MM.1S (cell line): Measurements from ENCODE around the gene SUSD4.

ENCODE experiments used
- DNase-seq: peaks from one replicate; pipeline ENCODE4 v3.0.0-alpha.2; 2015
- H2AFZ ChIP-seq: fragments of 300-600 bp; sonication (generic); 2 replicates; pipeline ENCODE4 v1.6.0; 2016; ENCODE audit warnings: antibody characterized with exemption, low read length
- H3F3A ChIP-seq: fragments of 300-600 bp; sonication (generic); 2 replicates; pipeline ENCODE4 v1.6.1; 2016; ENCODE audit warnings: mild to moderate bottlenecking, antibody characterized with exemption, low read length, moderate library complexity, mixed read lengths; ENCODE audit not compliant: insufficient read depth
- H3K27ac ChIP-seq: fragments of 300-600 bp; sonication (generic); 2 replicates; pipeline ENCODE4 v1.5.1; 2016; ENCODE audit warnings: mild to moderate bottlenecking, low read length
- H3K27me3 ChIP-seq: fragments of 300-600 bp; sonication (generic); replicated peaks from 2 replicates; pipeline ENCODE4 v1.6.0; 2016; ENCODE audit warnings: low read length; ENCODE audit not compliant: insufficient read depth
- H3K36me3 ChIP-seq: fragments of 300-600 bp; sonication (generic); replicated peaks from 2 replicates; pipeline ENCODE4 v1.6.1; 2016; ENCODE audit warnings: mild to moderate bottlenecking, low read length, mixed read lengths; ENCODE audit not compliant: insufficient read depth
- H3K4me1 ChIP-seq: fragments of 300-600 bp; sonication (generic); 2 replicates; pipeline ENCODE4 v1.6.1; 2016; ENCODE audit warnings: low read length, mixed read lengths
- H3K4me2 ChIP-seq: fragments of 300-600 bp; sonication (generic); 2 replicates; pipeline ENCODE4 v1.6.0; 2016; ENCODE audit warnings: low read depth, low read length
- H3K4me3 ChIP-seq: fragments of 300-600 bp; sonication (generic); 2 replicates; pipeline ENCODE4 v1.5.1; 2016; ENCODE audit warnings: low read length, mixed read lengths
- H3K79me2 ChIP-seq: fragments of 300-600 bp; sonication (generic); 2 replicates; pipeline ENCODE4 v1.6.1; 2016; ENCODE audit warnings: mixed run types, low read length, mixed read lengths
- H3K9ac ChIP-seq: fragments of 300-600 bp; sonication (generic); 2 replicates; pipeline ENCODE4 v1.6.1; 2016; ENCODE audit warnings: low read length, mixed read lengths
- H3K9me2 ChIP-seq: fragments of 300-600 bp; sonication (generic); replicated peaks from 2 replicates; pipeline ENCODE4 v1.6.1; 2016; ENCODE audit warnings: mild to moderate bottlenecking, low read length, mixed read lengths; ENCODE audit not compliant: insufficient read depth
- H3K9me3 ChIP-seq: fragments of 300-600 bp; sonication (generic); replicated peaks from 2 replicates; pipeline ENCODE4 v1.6.1; 2016; ENCODE audit warnings: mild to moderate bottlenecking, low read length, mixed read lengths; ENCODE audit not compliant: insufficient read depth
- H4K20me1 ChIP-seq: fragments of 300-600 bp; sonication (generic); 2 replicates; pipeline ENCODE4 v1.6.1; 2016; ENCODE audit warnings: mild to moderate bottlenecking, low read length, moderate library complexity, mixed read lengths; ENCODE audit not compliant: insufficient read depth
- CTCF ChIP-seq: fragments of 300-600 bp; sonication (generic); IDR thresholded peaks from 2 replicates; pipeline ENCODE4 v1.5.1; 2016; ENCODE audit warnings: antibody characterized with exemption, low read length, mixed read lengths
- EZH2 ChIP-seq: fragments of 300-600 bp; sonication (generic); optimal IDR thresholded peaks from 2 replicates; pipeline ENCODE3; 2017; ENCODE audit warnings: low read depth, mild to moderate bottlenecking, antibody characterized with exemption, low read length, mixed read lengths
- EZH2phosphoT487 ChIP-seq: fragments of 300-600 bp; sonication (generic); IDR thresholded peaks from 2 replicates; pipeline ENCODE4 v1.6.1; 2018; ENCODE audit warnings: antibody characterized with exemption, low read length

The SUSD4 gene

GRCh38 chr1:223259462-223259861 is 104.5 kb downstream of the SUSD4 start:
- TF ChIP-seq EZH2 (no peak), CTCF (no peak), EZH2phosphoT487 (no peak)
- Histone ChIP-seq H3K9me2 (no peaks in the 10 kb centered on the region), H3K9ac (no peak overlapping the region), H3K27ac (no peak overlapping the region), H3K36me3 (no peaks in the 10 kb centered on the region), H3K27me3 (peaks cover 5% of the 10 kb centered on the region; the same call in 1 of the 2 replicates), H4K20me1 (no peaks in the 10 kb centered on the region), H3F3A (no peaks in the 10 kb centered on the region), H3K4me1 (no peaks in the 10 kb centered on the region), H3K4me2 (no peak overlapping the region), H2AFZ (no peak overlapping the region), H3K9me3 (no peaks in the 10 kb centered on the region), H3K4me3 (no peak overlapping the region), H3K79me2 (no peaks in the 10 kb centered on the region)
- DNase-seq, result no peak

GRCh38 chr1:223258751-223259198 is 105.2 kb downstream of the SUSD4 start:
- DNase-seq, result no peak
- Histone ChIP-seq H3K4me3 (no peak overlapping the region), H3K36me3 (no peaks in the 10 kb centered on the region), H3K4me1 (no peaks in the 10 kb centered on the region), H4K20me1 (no peaks in the 10 kb centered on the region), H2AFZ (no peak overlapping the region), H3K9me2 (no peaks in the 10 kb centered on the region), H3K27me3 (peaks cover 12% of the 10 kb centered on the region; the same call in 1 of the 2 replicates), H3K79me2 (no peaks in the 10 kb centered on the region), H3K4me2 (no peak overlapping the region), H3F3A (no peaks in the 10 kb centered on the region), H3K9me3 (no peaks in the 10 kb centered on the region), H3K9ac (no peak overlapping the region), H3K27ac (no peak overlapping the region)
- no peak for TF ChIP-seq CTCF
- no peak for TF ChIP-seq EZH2phosphoT487
- TF ChIP-seq EZH2, result no peak

GRCh38 chr1:223257856-223258550 is 106.0 kb downstream of the SUSD4 start:
- Histone ChIP-seq H3K4me1 (no peaks in the 10 kb centered on the region), H3K27me3 (peaks cover 14% of the 10 kb centered on the region; the same call in 1 of the 2 replicates), H3K9me2 (no peaks in the 10 kb centered on the region), H3K4me2 (no peak overlapping the region), H2AFZ (no peak overlapping the region), H3K9me3 (no peaks in the 10 kb centered on the region), H3K36me3 (no peaks in the 10 kb centered on the region), H3F3A (no peaks in the 10 kb centered on the region), H3K9ac (no peak overlapping the region), H4K20me1 (no peaks in the 10 kb centered on the region), H3K27ac (no peak overlapping the region), H3K4me3 (no peak overlapping the region), H3K79me2 (no peaks in the 10 kb centered on the region)
- no peak for DNase-seq
- TF ChIP-seq EZH2 (no peak), EZH2phosphoT487 (no peak), CTCF (no peak)
